GM12875 (cell line): Measurements from ENCODE around the gene TMEM30B.

Experiments
- H3K4me3 ChIP-seq: one replicate; pipeline ENCODE4 v1.5.1; 2011; ENCODE audit warnings: low read depth, low read length, control low read depth
- CTCF ChIP-seq: IDR thresholded peaks from 2 replicates; pipeline ENCODE4 v1.5.1; 2011; ENCODE audit warnings: low read depth, mild to moderate bottlenecking, control low read depth, inconsistent platforms, low read length, moderate library complexity, borderline replicate concordance; ENCODE audit not compliant: insufficient read depth

Gene TMEM30B

GRCh38 chr14:61279082-61279481 is 2.1 kb downstream of the TMEM30B start:
- TF ChIP-seq CTCF: no peak
- H3K4me3 ChIP-seq: no peak overlapping the region

- H3K4me3 ChIP-seq: no peak overlapping the region
- TF ChIP-seq CTCF: no peak
These were observed 3.4 kb downstream of the TMEM30B start for GRCh38 chr14:61277784-61278183.

GRCh38 chr14:61277232-61277631 is 3.9 kb downstream of the TMEM30B start:
- H3K4me3 ChIP-seq: no peak overlapping the region
- TF ChIP-seq CTCF: no peak

- TF ChIP-seq CTCF: no peak
- H3K4me3 ChIP-seq: no peak overlapping the region
These were observed 9.6 kb downstream of the TMEM30B start for GRCh38 chr14:61271552-61271951.

GRCh38 chr14:61270714-61271113 is 10.4 kb downstream of the TMEM30B start:
- no peak for TF ChIP-seq CTCF
- H3K4me3 ChIP-seq: no peak overlapping the region

GRCh38 chr14:61269321-61270083 is 11.6 kb downstream of the TMEM30B start:
- no peak overlapping the region for H3K4me3 ChIP-seq
- peak; percentile 67; the same call in 1 of the 2 replicates for TF ChIP-seq CTCF

- H3K4me3 ChIP-seq: no peak overlapping the region
- TF ChIP-seq CTCF: no peak
These were observed 12.3 kb downstream of the TMEM30B start for GRCh38 chr14:61268812-61269211.
